HEK293 (cell line): ENCODE results near the gene TUBGCP3.

ENCODE experiments used
- YY1 ChIP-seq: fragments of 450-650 bp; formaldehyde crosslinking; IDR thresholded peaks from 2 replicates; pipeline ENCODE4 v1.5.1; 2018; ENCODE audit warnings: missing biosample characterization, missing genetic modification characterization
- ZNF274 ChIP-seq, 2 experiments: fragments of 200-500 bp in 1 of 2; fragments of 450-650 bp in 1 of 2; sonication (Bioruptor generic) in 1 of 2; formaldehyde crosslinking in 1 of 2; IDR thresholded peaks; 2 replicates each; pipeline versions ENCODE4 v1.5.1 to v1.6.1; 2014 to 2016; ENCODE audit warnings: borderline replicate concordance in 1 of 2, inconsistent platforms in 1 of 2, low read length in 1 of 2, missing biosample characterization in 1 of 2, missing genetic modification characterization in 1 of 2
- ZNF394 ChIP-seq: fragments of 450-650 bp; formaldehyde crosslinking; IDR thresholded peaks from 2 replicates; pipeline ENCODE4 v1.5.1; 2016; ENCODE audit warnings: missing biosample characterization, missing genetic modification characterization, mild to moderate bottlenecking, moderate library complexity, borderline replicate concordance
- ZNF433 ChIP-seq: fragments of 450-650 bp; formaldehyde crosslinking; IDR thresholded peaks from 2 replicates; pipeline ENCODE4 v1.5.1; 2016; ENCODE audit warnings: missing biosample characterization, missing genetic modification characterization, low read depth
- ZNF596 ChIP-seq: fragments of 450-650 bp; IDR thresholded peaks from 2 replicates; pipeline ENCODE4 v1.5.0; 2018; ENCODE audit warnings: missing biosample characterization, mild to moderate bottlenecking, missing genetic modification characterization, moderate library complexity
- TF ChIP-seq, protein P1 (sequence below): fragments of 450-650 bp; formaldehyde crosslinking; IDR thresholded peaks from 2 replicates; pipeline ENCODE4 v1.5.1; 2016; ENCODE audit warnings: missing biosample characterization, missing genetic modification characterization
- TF ChIP-seq, protein P2 (sequence below): fragments of 450-650 bp; formaldehyde crosslinking; IDR thresholded peaks from 2 replicates; pipeline ENCODE4 v1.5.1; 2016; ENCODE audit warnings: missing biosample characterization, missing genetic modification characterization

DNA sequence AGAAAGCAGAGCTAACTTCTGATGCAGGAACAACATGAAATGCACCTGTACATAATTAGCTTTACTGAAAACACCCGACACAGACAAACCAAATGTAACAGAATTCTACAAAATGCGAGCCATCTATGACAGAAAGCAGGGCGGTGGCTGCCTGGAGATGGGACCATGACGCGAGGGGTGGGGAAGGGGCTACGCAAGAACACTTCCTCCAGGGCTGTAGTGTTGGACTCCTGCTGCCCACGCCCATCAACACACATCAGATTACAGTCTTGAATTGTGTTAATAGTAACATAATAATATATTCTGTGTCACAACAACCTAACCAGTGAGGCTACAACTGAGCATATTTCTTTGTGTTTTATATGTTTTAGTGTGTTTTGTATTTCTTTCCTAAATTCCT is 108.6 kb downstream of the TUBGCP3 start:
- no peak for TF ChIP-seq ZNF596 (tag by site-specific recombination)
- TF ChIP-seq, protein P1, sequence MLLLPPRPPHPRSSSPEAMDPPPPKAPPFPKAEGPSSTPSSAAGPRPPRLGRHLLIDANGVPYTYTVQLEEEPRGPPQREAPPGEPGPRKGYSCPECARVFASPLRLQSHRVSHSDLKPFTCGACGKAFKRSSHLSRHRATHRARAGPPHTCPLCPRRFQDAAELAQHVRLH (tag by site-specific recombination), result no peak
- TF ChIP-seq ZNF274 (IDR thresholded peaks at IDR 0.05; ENCODE audit: low read length), result no peak
- TF ChIP-seq ZNF274 (tag by site-specific recombination; IDR thresholded peaks at IDR 0.05; ENCODE audit: borderline replicate concordance), result no peak
- TF ChIP-seq, protein P2, sequence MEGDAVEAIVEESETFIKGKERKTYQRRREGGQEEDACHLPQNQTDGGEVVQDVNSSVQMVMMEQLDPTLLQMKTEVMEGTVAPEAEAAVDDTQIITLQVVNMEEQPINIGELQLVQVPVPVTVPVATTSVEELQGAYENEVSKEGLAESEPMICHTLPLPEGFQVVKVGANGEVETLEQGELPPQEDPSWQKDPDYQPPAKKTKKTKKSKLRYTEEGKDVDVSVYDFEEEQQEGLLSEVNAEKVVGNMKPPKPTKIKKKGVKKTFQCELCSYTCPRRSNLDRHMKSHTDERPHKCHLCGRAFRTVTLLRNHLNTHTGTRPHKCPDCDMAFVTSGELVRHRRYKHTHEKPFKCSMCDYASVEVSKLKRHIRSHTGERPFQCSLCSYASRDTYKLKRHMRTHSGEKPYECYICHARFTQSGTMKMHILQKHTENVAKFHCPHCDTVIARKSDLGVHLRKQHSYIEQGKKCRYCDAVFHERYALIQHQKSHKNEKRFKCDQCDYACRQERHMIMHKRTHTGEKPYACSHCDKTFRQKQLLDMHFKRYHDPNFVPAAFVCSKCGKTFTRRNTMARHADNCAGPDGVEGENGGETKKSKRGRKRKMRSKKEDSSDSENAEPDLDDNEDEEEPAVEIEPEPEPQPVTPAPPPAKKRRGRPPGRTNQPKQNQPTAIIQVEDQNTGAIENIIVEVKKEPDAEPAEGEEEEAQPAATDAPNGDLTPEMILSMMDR (tag by site-specific recombination), result no peak
- no peak for TF ChIP-seq ZNF433 (tag by site-specific recombination)
- no peak for TF ChIP-seq ZNF394 (tag by site-specific recombination)
- TF ChIP-seq YY1 (tag by site-specific recombination), result no peak
